Measurements from ENCODE around the gene CRKL.

DNA sequence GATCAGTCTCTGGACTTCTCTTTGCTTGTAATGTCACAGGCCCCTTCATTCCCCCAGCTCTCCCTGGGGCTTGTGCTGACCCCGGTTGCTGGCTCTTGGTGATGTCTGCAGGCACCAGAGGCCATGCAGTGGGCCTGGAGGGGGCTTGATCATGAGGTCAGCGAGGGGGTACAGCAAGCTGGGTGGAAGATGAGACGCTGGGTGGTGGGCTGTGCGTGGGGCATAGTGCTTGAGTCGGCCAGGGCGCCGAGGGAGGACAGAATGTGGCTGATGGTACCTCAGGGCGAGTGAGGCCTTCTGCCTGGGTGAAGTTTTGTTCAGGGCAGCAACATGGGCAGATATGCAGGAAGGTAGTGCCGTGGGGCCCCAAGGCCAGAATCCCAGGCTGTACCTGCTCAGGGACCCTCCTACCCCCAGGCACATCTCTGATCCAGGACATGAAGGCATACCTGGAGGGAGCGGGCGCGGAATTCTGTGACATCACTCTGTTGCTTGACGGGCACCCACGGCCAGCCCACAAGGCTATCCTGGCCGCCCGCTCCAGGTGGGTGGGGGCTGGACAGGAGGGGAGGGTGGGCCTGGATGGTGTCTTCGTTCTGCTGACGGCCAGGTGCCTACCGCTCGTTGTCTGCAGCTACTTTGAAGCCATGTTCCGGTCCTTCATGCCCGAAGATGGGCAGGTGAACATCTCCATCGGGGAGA lies 78.3 kb downstream of the CRKL start:
- TF ChIP-seq, protein P1, sequence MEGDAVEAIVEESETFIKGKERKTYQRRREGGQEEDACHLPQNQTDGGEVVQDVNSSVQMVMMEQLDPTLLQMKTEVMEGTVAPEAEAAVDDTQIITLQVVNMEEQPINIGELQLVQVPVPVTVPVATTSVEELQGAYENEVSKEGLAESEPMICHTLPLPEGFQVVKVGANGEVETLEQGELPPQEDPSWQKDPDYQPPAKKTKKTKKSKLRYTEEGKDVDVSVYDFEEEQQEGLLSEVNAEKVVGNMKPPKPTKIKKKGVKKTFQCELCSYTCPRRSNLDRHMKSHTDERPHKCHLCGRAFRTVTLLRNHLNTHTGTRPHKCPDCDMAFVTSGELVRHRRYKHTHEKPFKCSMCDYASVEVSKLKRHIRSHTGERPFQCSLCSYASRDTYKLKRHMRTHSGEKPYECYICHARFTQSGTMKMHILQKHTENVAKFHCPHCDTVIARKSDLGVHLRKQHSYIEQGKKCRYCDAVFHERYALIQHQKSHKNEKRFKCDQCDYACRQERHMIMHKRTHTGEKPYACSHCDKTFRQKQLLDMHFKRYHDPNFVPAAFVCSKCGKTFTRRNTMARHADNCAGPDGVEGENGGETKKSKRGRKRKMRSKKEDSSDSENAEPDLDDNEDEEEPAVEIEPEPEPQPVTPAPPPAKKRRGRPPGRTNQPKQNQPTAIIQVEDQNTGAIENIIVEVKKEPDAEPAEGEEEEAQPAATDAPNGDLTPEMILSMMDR (IDR thresholded peaks at IDR 0.05) = no peak
- no peak for TF ChIP-seq POLR2A (IDR thresholded peaks at IDR 0.05)

Measured in testis (tissue), 2 donors.